Measurements from ENCODE around the gene CHRM2. TPM values are rescaled to one million over a fixed set of nuclear protein-coding genes. Genes with fewer than 3 reads are reported as not detected.

The CHRM2 gene
- total RNA-seq, 1 donor, result 26.4 TPM

GRCh38 chr7:136891850-136892249 is 23.4 kb downstream of the CHRM2 start:
- TF ChIP-seq, protein P1, sequence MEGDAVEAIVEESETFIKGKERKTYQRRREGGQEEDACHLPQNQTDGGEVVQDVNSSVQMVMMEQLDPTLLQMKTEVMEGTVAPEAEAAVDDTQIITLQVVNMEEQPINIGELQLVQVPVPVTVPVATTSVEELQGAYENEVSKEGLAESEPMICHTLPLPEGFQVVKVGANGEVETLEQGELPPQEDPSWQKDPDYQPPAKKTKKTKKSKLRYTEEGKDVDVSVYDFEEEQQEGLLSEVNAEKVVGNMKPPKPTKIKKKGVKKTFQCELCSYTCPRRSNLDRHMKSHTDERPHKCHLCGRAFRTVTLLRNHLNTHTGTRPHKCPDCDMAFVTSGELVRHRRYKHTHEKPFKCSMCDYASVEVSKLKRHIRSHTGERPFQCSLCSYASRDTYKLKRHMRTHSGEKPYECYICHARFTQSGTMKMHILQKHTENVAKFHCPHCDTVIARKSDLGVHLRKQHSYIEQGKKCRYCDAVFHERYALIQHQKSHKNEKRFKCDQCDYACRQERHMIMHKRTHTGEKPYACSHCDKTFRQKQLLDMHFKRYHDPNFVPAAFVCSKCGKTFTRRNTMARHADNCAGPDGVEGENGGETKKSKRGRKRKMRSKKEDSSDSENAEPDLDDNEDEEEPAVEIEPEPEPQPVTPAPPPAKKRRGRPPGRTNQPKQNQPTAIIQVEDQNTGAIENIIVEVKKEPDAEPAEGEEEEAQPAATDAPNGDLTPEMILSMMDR (IDR thresholded peaks at IDR 0.05; ENCODE audit: insufficient read depth, low read length), result no peak
- no peak overlapping the region for H3K4me3 ChIP-seq (ENCODE audit: low read depth, low read length)
- no peak for DNase-seq (ENCODE audit: low read depth)

- no peak overlapping the region for H3K4me3 ChIP-seq (ENCODE audit: low read depth, low read length)
- DNase-seq (ENCODE audit: low read depth), result no peak
- TF ChIP-seq, protein P1 (IDR thresholded peaks at IDR 0.05; ENCODE audit: insufficient read depth, low read length), result no peak
Measured at GRCh38 chr7:136894789-136895188, 26.3 kb downstream of the CHRM2 start.

DNA sequence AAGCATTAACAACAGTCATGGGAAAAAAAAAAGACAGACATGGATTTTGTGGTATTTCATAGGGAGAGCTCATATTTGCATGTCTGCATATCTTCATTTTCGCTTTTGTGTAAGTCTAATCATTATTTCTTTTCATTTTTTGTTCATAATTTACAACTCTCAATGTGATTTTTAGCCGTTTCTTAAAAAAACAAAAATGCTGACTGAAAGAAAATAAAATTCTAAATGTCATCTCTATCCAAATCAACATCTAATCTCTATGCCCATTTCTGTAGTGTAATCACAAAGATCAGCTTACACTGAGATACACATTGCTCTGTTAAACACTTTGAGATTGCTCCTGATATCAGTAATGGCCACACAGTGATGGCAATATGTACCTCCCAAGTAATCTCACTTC is 29.2 kb downstream of the CHRM2 start:
- no peak for DNase-seq (ENCODE audit: low read depth)
- TF ChIP-seq, protein P1 (IDR thresholded peaks at IDR 0.05; ENCODE audit: insufficient read depth, low read length), result no peak
- no peak overlapping the region for H3K4me3 ChIP-seq (ENCODE audit: low read depth, low read length)

DNA sequence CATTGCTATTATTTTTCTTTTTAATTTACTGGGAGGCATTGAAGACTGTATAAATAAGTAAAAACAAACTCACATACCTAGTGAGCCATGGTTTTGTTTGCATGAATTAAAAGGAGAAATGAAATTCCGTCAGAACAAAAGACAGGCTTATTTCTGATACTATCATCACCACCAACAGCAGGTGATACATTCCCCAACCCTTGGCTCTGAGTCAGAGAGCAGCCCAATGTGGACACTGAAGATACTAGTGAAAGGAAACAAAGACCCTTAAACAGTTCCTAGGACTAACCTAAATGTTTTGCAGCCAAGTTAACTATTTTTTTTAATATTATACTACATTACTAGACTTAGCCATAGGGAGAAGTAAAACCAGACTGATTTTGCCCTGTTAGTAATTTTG is 31.6 kb downstream of the CHRM2 start:
- DNase-seq (ENCODE audit: low read depth), result no peak
- H3K4me3 ChIP-seq (ENCODE audit: low read depth, low read length), result no peak overlapping the region
- TF ChIP-seq, protein P1 (IDR thresholded peaks at IDR 0.05; ENCODE audit: insufficient read depth, low read length), result no peak

- TF ChIP-seq, protein P1 (IDR thresholded peaks at IDR 0.05; ENCODE audit: insufficient read depth, low read length), result no peak
- no peak for DNase-seq (ENCODE audit: low read depth)
- no peak overlapping the region for H3K4me3 ChIP-seq (ENCODE audit: low read depth, low read length)
Measured at GRCh38 chr7:136910771-136911170, 42.3 kb downstream of the CHRM2 start.

GRCh38 chr7:136911344-136911743 is 42.9 kb downstream of the CHRM2 start:
- DNase-seq (ENCODE audit: low read depth), result no peak
- TF ChIP-seq, protein P1 (IDR thresholded peaks at IDR 0.05; ENCODE audit: insufficient read depth, low read length), result no peak
- H3K4me3 ChIP-seq (ENCODE audit: low read depth, low read length), result no peak overlapping the region

GRCh38 chr7:136912339-136912738 is 43.9 kb downstream of the CHRM2 start:
- H3K4me3 ChIP-seq (ENCODE audit: low read depth, low read length), result no peak overlapping the region
- DNase-seq (ENCODE audit: low read depth), result no peak

More at GRCh38 chr7:136912339-136912738, 43.9 kb downstream of the CHRM2 start:
- TF ChIP-seq, protein P1 (IDR thresholded peaks at IDR 0.05; ENCODE audit: insufficient read depth, low read length), result no peak

Data from fibroblast of the aortic adventitia (primary cell).